HL-60 (cell line): Measurements from ENCODE around the gene NAALADL1.

Source experiments
- DNase-seq, 2 experiments: peaks; one replicate each; pipeline ENCODE4 v3.0.0-alpha.2; 2010 to 2020; ENCODE audit warnings: low read depth in 1 of 2, low spot score in 1 of 2
- H3K27ac ChIP-seq: fragments of 250-450 bp; sonication (Bioruptor Pico); replicated peaks from 2 replicates; pipeline ENCODE4 v1.5.1; 2020; ENCODE audit warnings: mild to moderate bottlenecking, moderate library complexity
- H3K27me3 ChIP-seq: fragments of 250-450 bp; sonication (Bioruptor Pico); 2 replicates; pipeline ENCODE4 v1.5.1; 2021; ENCODE audit warnings: mild to moderate bottlenecking, moderate library complexity; ENCODE audit not compliant: insufficient read depth, poor library complexity, severe bottlenecking
- H3K4me3 ChIP-seq: replicated peaks from 2 replicates; pipeline ENCODE4 v1.5.1; 2011; ENCODE audit warnings: mild to moderate bottlenecking, control low read depth, low read length; ENCODE audit not compliant: insufficient read depth
- GABPA ChIP-seq: IDR thresholded peaks from 2 replicates; pipeline ENCODE4 v1.6.1; 2012; ENCODE audit warnings: low read depth
- POLR2AphosphoS5 ChIP-seq: IDR thresholded peaks from 2 replicates; pipeline ENCODE4 v1.6.1; 2012; ENCODE audit warnings: low read depth
- SPI1 ChIP-seq: IDR thresholded peaks from 2 replicates; pipeline ENCODE4 v1.6.1; 2012; ENCODE audit warnings: low read depth, mild to moderate bottlenecking, borderline replicate concordance
- TF ChIP-seq, protein P1 (sequence below): IDR thresholded peaks from 2 replicates; pipeline ENCODE4 v1.6.1; 2012; ENCODE audit warnings: low read depth; ENCODE audit not compliant: insufficient replicate concordance
- TF ChIP-seq, protein P2 (sequence below): IDR thresholded peaks from one replicate; pipeline ENCODE4 v1.5.1; 2011; ENCODE audit warnings: low read length, control low read depth, inconsistent platforms; ENCODE audit not compliant: insufficient read depth

The NAALADL1 gene

DNA sequence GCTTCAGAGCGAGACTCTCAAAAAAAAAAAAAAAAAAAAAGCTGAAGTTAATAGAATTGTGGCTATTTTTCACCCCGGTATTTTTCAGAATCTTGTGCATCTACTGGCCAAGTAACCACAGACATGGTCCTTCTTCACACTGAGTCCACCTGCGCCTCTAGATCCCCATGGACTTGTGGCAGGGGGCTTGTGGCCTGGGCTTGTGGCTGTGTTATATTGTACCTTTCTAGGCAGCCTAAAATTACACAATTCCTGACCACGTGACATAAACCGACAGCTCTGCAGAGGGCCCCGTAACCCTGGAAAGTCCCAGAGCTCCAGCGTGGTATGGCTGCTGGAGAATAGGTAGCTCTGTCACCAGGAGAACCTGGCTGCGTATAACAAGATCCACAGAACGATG is 10.9 kb upstream of the NAALADL1 start:
- H3K27me3 ChIP-seq, result no peaks in the 10 kb centered on the region
- peak; percentile 49 to 66 for DNase-seq
- no peak overlapping the region for H3K27ac ChIP-seq
- TF ChIP-seq GABPA (no peak), POLR2AphosphoS5 (no peak), SPI1 (no peak)
- TF ChIP-seq, protein P1, sequence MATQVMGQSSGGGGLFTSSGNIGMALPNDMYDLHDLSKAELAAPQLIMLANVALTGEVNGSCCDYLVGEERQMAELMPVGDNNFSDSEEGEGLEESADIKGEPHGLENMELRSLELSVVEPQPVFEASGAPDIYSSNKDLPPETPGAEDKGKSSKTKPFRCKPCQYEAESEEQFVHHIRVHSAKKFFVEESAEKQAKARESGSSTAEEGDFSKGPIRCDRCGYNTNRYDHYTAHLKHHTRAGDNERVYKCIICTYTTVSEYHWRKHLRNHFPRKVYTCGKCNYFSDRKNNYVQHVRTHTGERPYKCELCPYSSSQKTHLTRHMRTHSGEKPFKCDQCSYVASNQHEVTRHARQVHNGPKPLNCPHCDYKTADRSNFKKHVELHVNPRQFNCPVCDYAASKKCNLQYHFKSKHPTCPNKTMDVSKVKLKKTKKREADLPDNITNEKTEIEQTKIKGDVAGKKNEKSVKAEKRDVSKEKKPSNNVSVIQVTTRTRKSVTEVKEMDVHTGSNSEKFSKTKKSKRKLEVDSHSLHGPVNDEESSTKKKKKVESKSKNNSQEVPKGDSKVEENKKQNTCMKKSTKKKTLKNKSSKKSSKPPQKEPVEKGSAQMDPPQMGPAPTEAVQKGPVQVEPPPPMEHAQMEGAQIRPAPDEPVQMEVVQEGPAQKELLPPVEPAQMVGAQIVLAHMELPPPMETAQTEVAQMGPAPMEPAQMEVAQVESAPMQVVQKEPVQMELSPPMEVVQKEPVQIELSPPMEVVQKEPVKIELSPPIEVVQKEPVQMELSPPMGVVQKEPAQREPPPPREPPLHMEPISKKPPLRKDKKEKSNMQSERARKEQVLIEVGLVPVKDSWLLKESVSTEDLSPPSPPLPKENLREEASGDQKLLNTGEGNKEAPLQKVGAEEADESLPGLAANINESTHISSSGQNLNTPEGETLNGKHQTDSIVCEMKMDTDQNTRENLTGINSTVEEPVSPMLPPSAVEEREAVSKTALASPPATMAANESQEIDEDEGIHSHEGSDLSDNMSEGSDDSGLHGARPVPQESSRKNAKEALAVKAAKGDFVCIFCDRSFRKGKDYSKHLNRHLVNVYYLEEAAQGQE, result no peak
- TF ChIP-seq, protein P2, sequence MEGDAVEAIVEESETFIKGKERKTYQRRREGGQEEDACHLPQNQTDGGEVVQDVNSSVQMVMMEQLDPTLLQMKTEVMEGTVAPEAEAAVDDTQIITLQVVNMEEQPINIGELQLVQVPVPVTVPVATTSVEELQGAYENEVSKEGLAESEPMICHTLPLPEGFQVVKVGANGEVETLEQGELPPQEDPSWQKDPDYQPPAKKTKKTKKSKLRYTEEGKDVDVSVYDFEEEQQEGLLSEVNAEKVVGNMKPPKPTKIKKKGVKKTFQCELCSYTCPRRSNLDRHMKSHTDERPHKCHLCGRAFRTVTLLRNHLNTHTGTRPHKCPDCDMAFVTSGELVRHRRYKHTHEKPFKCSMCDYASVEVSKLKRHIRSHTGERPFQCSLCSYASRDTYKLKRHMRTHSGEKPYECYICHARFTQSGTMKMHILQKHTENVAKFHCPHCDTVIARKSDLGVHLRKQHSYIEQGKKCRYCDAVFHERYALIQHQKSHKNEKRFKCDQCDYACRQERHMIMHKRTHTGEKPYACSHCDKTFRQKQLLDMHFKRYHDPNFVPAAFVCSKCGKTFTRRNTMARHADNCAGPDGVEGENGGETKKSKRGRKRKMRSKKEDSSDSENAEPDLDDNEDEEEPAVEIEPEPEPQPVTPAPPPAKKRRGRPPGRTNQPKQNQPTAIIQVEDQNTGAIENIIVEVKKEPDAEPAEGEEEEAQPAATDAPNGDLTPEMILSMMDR, result no peak
- H3K4me3 ChIP-seq, result no peak overlapping the region

DNA sequence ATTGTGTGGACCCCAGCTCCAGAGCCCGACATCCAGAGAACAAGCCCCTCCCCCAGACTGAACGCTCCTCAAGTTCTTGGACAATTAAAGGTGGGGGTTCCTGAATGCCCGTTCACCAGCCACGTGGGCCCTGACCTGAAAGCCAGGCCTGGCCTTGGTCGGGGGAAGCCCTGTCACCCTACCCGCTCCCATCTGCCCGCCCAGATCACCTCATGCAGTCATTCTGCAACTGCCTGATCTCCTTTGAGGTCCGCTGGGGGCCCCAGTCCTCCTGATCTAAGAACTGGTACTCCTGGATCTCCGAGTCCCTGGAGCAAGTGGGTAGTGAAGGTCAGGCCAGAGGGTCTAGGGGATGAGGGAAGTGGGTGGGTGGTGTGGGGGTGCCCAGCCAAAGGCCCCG is 9.1 kb upstream of the NAALADL1 start:
- H3K4me3 ChIP-seq, result no peak overlapping the region
- no peak for DNase-seq
- H3K27ac ChIP-seq, result no peak overlapping the region
- TF ChIP-seq SPI1 (no peak), GABPA (no peak), POLR2AphosphoS5 (no peak)
- TF ChIP-seq, protein P2, result no peak
- TF ChIP-seq, protein P1, result no peak
- H3K27me3 ChIP-seq, result no peaks in the 10 kb centered on the region

DNA sequence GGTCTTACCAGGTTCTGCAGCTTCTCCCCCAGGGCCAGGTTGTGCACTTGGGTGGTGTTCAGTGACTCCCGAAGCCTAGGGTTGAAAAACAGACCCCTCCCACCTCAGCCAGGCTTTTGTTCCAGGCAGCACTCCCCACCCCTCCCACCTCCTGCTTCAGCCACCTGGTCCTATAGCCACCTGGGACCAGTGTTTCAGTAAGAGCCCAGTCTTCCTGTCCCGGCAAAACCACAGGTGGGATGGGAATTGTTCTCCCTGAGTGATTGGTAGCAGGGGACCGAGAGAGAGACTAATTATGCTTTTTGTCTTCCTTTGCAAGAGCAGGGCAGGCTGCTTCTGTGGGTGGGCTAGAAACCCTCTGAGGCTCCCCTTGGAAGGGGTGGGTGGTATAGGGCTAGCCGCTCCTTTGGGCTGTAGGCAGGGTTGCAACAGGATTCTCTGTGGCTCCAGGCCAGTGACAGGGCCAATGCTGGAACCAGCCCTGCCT is 8.5 kb upstream of the NAALADL1 start:
- no peak for DNase-seq
- H3K4me3 ChIP-seq, result no peak overlapping the region
- TF ChIP-seq, protein P1, result no peak
- TF ChIP-seq SPI1 (no peak), GABPA (no peak), POLR2AphosphoS5 (no peak)
- TF ChIP-seq, protein P2, result no peak
- H3K27ac ChIP-seq, result no peak overlapping the region
- no peaks in the 10 kb centered on the region for H3K27me3 ChIP-seq
